ENCODE data around the gene FLT4. TPM values are rescaled to one million over a fixed set of nuclear protein-coding genes. Genes with fewer than 3 reads are reported as not detected.

The FLT4 gene
- polyA plus RNA-seq, 6 donors from 2014 or later, result not detected

DNA sequence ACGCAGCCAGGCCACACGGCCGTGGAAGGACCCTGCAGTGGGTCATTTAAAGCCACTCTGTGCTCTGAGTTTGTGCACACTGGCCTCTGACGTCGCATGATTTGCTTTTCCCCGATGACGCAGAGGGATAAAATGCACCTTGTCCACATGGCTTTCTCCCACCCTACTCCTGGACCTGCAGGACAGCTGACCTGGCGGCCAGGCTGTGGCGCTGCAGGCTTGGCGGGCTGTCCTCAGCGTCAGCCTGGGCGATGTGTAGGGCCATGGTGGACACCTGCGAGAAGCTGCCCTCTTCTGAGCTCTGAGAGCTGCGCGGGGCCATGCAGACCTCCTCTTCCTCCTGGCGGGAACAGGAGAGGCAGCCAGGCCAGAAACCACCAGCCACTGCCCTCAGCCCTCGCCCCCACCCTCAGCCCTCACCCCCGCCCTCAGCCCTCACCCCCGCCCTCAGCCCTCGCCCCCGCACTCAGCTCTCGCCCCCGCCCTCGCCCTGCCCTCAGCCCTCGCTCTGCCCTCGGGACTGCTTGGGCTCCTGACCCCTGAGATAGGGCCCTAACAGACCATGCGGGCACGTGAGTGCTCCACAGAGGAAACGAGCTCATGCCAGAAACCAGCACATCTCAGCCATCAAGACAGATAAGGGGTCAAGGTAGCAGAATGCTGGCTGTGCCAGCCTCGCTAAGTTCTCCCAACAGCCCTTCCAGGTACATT lies 38.1 kb downstream of the FLT4 start:
- Mint-ChIP-seq H3K4me1 (peaks cover 0 to under 1% (median 0%) of the 10 kb centered on the region in 3 donors), H3K9me3 (no peaks in the 10 kb centered on the region), H3K36me3 (no peaks in the 10 kb centered on the region), H3K27ac (no peak overlapping the region), H3K27me3 (no peaks in the 10 kb centered on the region), H3K4me3 (no peak overlapping the region)
- DNase-seq (no peak), ATAC-seq (ENCODE audit: low read depth in 2 of 2) (no peak)

GRCh38 chr5:180609817-180610550 lies 39.4 kb downstream of the FLT4 start:
- H3K36me3 Mint-ChIP-seq, result no peaks in the 10 kb centered on the region
- H3K9me3 Mint-ChIP-seq, result no peaks in the 10 kb centered on the region

GRCh38 chr5:180609386-180609785 lies 40.0 kb downstream of the FLT4 start:
- H3K4me3 Mint-ChIP-seq, result no peak overlapping the region
- no peak for ATAC-seq (ENCODE audit: low read depth in 2 of 2)

More at GRCh38 chr5:180609817-180610550, 39.4 kb downstream of the FLT4 start:
- peaks cover 0 to 4% (median 0%) of the 10 kb centered on the region in 3 donors for H3K4me1 Mint-ChIP-seq
- no peak for DNase-seq
- H3K27ac Mint-ChIP-seq, result no peak overlapping the region
- ATAC-seq (ENCODE audit: low read depth in 2 of 2), result no peak
- no peak overlapping the region for H3K4me3 Mint-ChIP-seq
- no peaks in the 10 kb centered on the region for H3K27me3 Mint-ChIP-seq

DNA sequence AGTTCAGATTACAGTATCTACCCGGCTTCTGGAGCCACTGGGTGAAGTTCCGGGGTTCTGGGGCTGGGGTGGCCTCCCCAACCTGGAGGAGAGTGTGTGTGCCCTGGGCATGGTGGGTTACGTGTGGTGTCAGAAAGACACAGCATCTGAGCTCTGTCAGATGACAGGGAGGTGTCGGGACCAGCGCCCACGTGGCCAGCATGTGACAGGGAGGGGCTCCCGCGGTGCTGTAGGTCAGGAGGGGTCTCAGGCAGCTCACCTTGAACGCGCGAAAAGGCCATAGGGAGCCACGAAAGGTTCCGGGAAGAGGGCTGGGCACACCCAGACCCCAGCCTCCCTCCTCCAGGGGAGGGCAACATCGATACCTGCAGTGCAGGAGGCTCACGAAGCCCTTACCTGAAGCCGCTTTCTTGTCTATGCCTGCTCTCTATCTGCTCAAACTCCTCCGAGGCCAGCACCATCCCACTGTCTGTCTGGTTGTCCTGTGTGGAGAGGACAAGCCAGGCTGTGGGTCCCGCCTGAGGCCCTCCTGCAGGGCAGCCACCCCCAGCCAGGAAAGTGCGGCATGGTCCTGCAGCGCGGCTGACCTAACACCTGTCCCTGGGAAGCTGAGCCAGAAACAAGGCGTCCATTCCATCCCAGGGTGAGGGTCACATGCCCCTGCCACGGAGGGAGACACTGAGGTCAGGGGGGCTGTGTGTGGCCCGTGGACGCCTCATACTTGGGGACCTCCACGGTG lies 40.7 kb downstream of the FLT4 start:
- Mint-ChIP-seq H3K27ac (no peak overlapping the region), H3K36me3 (no peaks in the 10 kb centered on the region), H3K27me3 (no peaks in the 10 kb centered on the region), H3K4me3 (no peak overlapping the region), H3K4me1 (peaks cover 0 to 4% (median 0%) of the 10 kb centered on the region in 3 donors), H3K9me3 (no peaks in the 10 kb centered on the region)
- no peak for DNase-seq
- ATAC-seq (ENCODE audit: low read depth in 2 of 2), result no peak

More at GRCh38 chr5:180609386-180609785, 40.0 kb downstream of the FLT4 start:
- no peak overlapping the region for H3K27ac Mint-ChIP-seq
- H3K9me3 Mint-ChIP-seq, result no peaks in the 10 kb centered on the region
- no peak for DNase-seq
- H3K36me3 Mint-ChIP-seq, result no peaks in the 10 kb centered on the region
- H3K4me1 Mint-ChIP-seq, result peaks cover 0 to 4% (median 0%) of the 10 kb centered on the region in 3 donors
- H3K27me3 Mint-ChIP-seq, result no peaks in the 10 kb centered on the region

- Mint-ChIP-seq H3K9me3 (no peaks in the 10 kb centered on the region), H3K36me3 (no peaks in the 10 kb centered on the region), H3K27me3 (no peaks in the 10 kb centered on the region), H3K4me1 (peaks cover 0 to 4% (median 0%) of the 10 kb centered on the region in 3 donors), H3K27ac (no peak overlapping the region), H3K4me3 (no peak overlapping the region)
- ATAC-seq (ENCODE audit: low read depth in 2 of 2) (no peak), DNase-seq (no peak)
Observed at GRCh38 chr5:180607861-180608571, 41.4 kb downstream of the FLT4 start.

DNA sequence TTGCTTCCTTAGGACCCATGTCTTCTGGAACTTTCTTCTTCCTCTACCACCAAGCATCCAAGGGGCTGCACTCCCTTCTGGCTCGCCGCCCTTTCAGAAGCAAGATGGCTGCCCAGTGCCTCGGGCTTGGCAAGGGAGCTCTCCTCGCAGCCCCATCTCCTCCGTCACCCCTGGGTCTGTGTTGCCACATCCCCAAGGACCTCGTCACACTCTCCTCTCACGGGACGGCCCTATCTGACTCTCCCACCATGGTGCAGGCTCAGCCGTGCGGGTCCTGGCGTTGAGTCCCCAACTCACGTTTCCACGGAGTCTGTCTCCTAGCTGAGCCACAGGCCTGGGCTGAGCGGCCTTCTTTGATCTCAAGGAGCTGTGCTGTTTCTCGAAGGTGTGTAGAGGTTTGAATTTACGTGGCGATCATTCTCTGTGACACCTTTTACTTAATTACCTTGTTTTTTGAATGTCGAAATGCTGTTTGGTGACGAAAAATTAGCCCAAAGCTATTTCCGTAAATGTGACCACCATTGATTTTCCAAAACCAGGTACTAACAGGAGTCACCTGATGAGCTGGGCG lies 43.1 kb downstream of the FLT4 start:
- no peak for DNase-seq
- no peak overlapping the region for H3K27ac Mint-ChIP-seq

GRCh38 chr5:180605554-180606214 lies 43.7 kb downstream of the FLT4 start:
- DNase-seq (peak; percentile 15), ATAC-seq (ENCODE audit: low read depth in 2 of 2) (no peak)
- Mint-ChIP-seq H3K4me1 (peaks cover 0 to 4% (median 0%) of the 10 kb centered on the region in 3 donors), H3K27ac (no peak overlapping the region), H3K36me3 (no peaks in the 10 kb centered on the region), H3K9me3 (no peaks in the 10 kb centered on the region), H3K27me3 (no peaks in the 10 kb centered on the region), H3K4me3 (no peak overlapping the region)

More for the DNA sequence above, 43.1 kb downstream of the FLT4 start:
- no peak for ATAC-seq (ENCODE audit: low read depth in 2 of 2)
- H3K36me3 Mint-ChIP-seq, result no peaks in the 10 kb centered on the region
- no peaks in the 10 kb centered on the region for H3K9me3 Mint-ChIP-seq
- H3K4me1 Mint-ChIP-seq, result peaks cover 0 to 4% (median 0%) of the 10 kb centered on the region in 3 donors
- H3K27me3 Mint-ChIP-seq, result no peaks in the 10 kb centered on the region
- no peak overlapping the region for H3K4me3 Mint-ChIP-seq

DNA sequence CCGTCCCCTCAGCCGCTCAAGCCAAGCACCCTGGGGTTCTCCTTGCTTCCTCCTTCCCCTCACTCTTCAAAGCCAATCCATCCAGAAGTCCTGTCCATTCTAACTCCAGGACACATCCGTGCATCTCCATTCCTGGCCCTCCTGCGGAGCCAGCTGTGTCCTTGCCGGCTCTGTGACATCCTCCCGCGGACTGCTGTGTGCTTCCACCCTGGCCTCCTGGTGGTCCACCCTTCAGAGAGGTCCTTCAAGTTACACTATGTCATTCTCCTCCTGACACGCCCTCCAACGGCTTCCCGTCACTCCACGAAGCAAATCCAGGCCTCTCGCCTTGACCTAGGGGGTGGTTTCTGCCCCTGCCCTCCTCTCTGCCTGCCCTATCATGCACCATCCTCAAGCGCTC lies 45.1 kb downstream of the FLT4 start:
- no peak for ATAC-seq (ENCODE audit: low read depth in 2 of 2)

DNA sequence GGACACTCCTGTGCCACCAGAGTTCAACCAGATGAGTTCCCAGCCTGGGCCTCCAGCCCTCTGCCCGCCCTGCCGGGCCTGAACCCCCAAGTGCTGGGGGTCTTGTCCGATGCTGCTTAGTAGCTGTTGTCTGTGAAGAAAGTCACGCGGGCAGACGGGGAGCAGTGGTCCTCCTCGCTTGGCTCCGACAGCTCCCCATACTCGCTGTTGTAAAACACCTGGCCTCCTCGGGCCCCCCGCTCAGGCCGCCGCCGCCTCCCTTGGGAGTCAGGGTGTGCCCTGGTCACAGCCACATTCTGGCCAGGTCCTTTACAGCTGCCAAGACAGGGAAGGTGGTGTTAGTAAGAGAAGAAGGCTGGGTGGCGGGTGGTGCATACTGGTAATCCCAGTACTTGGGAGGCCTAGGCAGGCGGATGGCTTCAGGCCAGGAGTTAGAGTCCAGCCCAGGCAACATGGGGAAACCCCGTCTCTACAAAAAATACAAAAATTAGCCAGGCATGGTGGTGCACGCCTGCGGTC lies 46.3 kb downstream of the FLT4 start:
- Mint-ChIP-seq H3K4me1 (peaks cover 0 to 4% (median 0%) of the 10 kb centered on the region in 3 donors), H3K27me3 (peaks cover 0 to 8% (median 0%) of the 10 kb centered on the region in 3 donors), H3K36me3 (no peaks in the 10 kb centered on the region), H3K9me3 (no peaks in the 10 kb centered on the region), H3K4me3 (no peak overlapping the region), H3K27ac (no peak overlapping the region)
- ATAC-seq (ENCODE audit: low read depth in 2 of 2) (no peak), DNase-seq (no peak)

More for the DNA sequence above, 45.1 kb downstream of the FLT4 start:
- peaks cover 0 to under 1% (median 0%) of the 10 kb centered on the region in 3 donors for H3K27me3 Mint-ChIP-seq
- H3K27ac Mint-ChIP-seq, result no peak overlapping the region
- no peaks in the 10 kb centered on the region for H3K9me3 Mint-ChIP-seq
- H3K4me3 Mint-ChIP-seq, result no peak overlapping the region
- peaks cover 0 to 4% (median 0%) of the 10 kb centered on the region in 3 donors for H3K4me1 Mint-ChIP-seq
- H3K36me3 Mint-ChIP-seq, result no peaks in the 10 kb centered on the region
- DNase-seq, result no peak

DNA sequence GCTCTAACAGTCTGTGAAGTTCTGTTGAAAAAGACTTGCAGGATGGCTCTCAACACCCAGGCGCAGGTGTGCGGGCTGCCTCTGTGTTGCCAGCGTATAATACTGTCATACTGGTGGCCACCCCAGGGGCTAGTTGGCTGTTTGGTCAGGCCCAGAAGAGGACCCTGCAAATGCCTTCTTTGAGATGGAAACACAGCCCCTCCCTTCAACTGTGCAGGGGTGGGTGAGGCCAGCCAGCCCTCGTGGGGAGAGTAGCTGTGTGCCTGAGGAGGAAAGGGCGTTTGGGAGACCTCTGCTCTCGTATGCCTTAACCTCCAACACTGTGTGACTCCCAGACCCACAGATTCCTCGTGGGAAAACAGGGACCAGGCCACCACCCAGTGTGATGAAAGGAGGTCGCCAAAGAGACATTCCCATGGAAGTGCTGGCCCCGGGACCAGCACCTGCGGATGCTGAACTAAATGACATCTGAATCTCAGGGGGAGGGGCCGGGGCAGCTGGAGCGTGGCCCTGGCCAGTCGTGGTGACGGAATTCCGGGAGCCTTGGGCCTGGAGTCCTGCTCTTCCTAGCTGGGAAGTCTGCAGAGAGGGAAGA lies 46.8 kb downstream of the FLT4 start:
- Mint-ChIP-seq H3K4me1 (peaks cover 0 to 4% (median 0%) of the 10 kb centered on the region in 3 donors), H3K27me3 (peaks cover 0 to 8% (median 0%) of the 10 kb centered on the region in 3 donors), H3K27ac (no peak overlapping the region), H3K36me3 (no peaks in the 10 kb centered on the region), H3K9me3 (no peaks in the 10 kb centered on the region), H3K4me3 (no peak overlapping the region)
- DNase-seq (no peak), ATAC-seq (ENCODE audit: low read depth in 2 of 2) (no peak)

DNA sequence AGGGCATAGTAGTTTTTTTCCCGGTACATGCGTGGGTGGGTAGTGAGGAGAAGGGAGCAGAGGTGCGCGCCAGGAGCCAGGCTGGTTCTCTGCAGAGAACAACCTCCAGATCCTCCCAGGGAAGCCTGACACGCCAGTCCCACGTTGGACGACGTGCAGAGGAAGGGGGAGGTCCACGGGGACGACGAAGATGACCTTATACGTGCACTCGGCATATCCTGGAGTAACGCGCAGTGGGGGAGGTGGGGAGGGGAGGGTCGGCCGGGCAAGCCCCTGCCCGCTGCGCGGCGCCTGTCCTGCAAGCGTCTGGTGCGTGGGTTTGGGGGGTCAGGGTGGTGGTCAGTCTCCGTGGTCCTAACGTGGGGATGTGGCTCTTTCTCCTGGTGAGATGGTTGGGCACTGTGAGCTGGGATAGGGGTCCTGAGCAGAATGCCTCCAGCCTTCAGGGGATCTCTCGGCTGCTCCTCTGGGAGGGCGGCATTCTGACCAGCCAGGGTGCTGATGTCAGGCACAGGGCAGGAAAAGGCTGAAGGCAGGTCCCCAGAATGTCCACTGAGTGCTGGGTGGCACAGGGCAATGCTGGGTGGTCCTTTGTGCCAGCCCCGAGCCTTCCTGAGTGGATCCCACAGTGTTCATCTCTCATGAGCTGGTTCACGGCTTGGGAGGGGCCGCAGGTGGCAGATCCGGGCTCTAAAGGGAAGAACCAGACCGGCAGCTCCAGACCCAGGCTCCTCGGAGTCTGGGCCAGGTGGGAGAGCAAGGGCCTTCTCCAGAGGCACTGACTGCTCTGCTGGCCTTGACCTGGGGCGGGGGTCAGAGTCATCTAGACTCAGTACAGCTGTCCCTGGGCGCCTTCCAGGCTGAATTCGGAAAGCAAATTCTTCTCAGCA lies 47.6 kb downstream of the FLT4 start:
- Mint-ChIP-seq H3K9me3 (no peaks in the 10 kb centered on the region), H3K4me3 (no peak overlapping the region), H3K27me3 (peaks cover 0 to 8% (median 0%) of the 10 kb centered on the region in 3 donors), H3K4me1 (peaks cover 0 to 4% (median 0%) of the 10 kb centered on the region in 3 donors), H3K27ac (no peak overlapping the region), H3K36me3 (no peaks in the 10 kb centered on the region)
- DNase-seq (no peak), ATAC-seq (ENCODE audit: low read depth in 2 of 2) (no peak)

Data from naive B cell (primary cell).